GM10847 (cell line): Measurements from ENCODE around the gene NAT10.

Source experiments
- POLR2A ChIP-seq: IDR thresholded peaks from 2 replicates; pipeline ENCODE4 v1.6.1; 2011; ENCODE audit not compliant: insufficient read length; ENCODE audit errors: extremely low read depth

Gene NAT10

GRCh38 chr11:34091825-34092224 is 13.6 kb upstream of the NAT10 start:
- TF ChIP-seq POLR2A, result no peak

- no peak for TF ChIP-seq POLR2A
These were observed 6.6 kb upstream of the NAT10 start for GRCh38 chr11:34098813-34099212.

DNA sequence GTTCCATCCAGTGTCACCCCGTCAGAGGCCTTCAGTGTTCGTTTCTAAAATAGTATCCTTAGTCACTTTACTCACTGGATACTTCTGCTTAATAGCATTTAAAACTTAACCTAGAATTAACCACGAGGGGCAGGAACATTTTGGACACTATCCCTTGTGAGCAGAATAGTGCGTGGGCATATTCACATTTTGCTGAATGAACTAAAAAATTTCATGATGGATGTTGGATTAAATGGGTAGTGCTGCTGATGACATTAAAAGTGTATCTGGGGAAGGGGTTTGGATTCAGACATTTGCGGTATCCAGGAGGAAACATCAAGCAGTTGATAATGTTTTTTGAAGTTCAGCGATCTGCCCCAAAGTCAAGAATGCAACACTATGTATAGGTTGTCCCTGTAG is 750 bp upstream of the NAT10 start:
- TF ChIP-seq POLR2A, result no peak

- TF ChIP-seq POLR2A, result no peak
These were observed 602 bp downstream of the NAT10 start for GRCh38 chr11:34105957-34106504.

DNA sequence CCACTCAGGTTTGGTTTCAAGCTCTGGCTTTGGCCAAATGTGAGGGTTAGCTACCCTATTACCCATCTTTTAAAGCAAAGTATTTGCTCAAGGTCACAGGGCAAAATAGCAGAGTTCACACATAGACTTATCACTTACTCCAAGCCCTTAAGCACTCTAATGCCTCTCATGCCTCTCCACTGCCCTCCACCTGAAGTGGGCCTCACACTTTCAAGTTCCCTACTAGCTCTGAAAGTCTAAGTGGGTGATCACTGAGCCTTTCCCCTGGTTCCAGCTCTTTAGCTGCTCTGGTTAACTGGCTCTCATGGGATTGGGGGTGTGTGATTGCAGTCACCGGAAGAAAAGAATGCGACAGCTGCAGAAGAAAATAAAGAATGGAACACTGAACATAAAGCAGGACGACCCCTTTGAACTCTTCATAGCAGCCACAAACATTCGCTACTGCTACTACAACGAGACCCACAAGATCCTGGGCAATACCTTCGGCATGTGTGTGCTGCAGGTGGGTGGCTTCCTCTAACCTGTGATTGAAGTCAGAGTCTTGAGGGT is 6.4 kb downstream of the NAT10 start:
- TF ChIP-seq POLR2A, result no peak

DNA sequence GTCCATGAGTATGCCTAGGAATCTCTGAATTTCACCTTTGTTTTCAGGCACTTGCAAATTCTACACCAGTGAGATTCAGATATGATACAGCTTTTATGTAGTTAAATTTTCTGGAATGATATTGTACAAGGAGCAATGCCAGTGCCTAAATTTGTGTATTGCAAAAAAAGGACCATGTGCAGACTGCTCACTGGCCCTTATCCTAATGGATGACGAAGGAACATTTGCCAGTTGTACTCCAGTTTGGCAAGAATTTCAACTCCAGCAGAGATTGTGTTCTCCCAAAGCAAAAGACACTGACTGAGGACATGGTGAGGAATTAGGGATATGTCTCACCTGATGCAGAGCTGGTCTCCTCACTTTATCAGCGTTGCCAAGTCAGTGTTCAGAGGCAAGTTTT is 8.6 kb downstream of the NAT10 start:
- TF ChIP-seq POLR2A, result no peak

GRCh38 chr11:34114471-34114870 is 9.0 kb downstream of the NAT10 start:
- no peak for TF ChIP-seq POLR2A

DNA sequence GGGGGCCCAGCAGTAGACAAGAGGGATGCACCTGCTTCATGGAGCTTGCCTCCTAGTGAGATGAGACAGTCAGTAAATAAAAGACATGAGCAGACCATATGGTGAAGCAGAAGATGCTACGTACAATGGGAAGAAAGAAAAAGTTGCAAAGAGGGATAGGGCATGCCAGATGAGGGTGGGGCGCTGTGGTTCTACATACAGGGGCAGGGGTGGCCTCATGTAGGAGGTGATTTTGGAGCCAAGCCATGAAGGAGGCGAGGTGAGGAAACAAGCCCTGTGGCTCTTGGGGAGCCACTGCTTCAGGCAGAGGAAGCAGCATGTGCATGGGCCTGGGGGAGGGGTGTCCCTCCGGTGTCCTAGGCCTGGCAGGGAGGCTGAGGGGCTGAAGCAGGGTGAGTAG is 15.2 kb downstream of the NAT10 start:
- no peak for TF ChIP-seq POLR2A

GRCh38 chr11:34124885-34125668 is 19.6 kb downstream of the NAT10 start:
- TF ChIP-seq POLR2A, result no peak

- TF ChIP-seq POLR2A, result no peak
These were observed 21.8 kb downstream of the NAT10 start for GRCh38 chr11:34126959-34127848.

GRCh38 chr11:34128824-34129223 is 23.4 kb downstream of the NAT10 start:
- TF ChIP-seq POLR2A, result no peak

GRCh38 chr11:34132261-34132965 is 27.0 kb downstream of the NAT10 start:
- TF ChIP-seq POLR2A, result no peak

GRCh38 chr11:34134765-34135164 is 29.3 kb downstream of the NAT10 start:
- TF ChIP-seq POLR2A, result no peak

DNA sequence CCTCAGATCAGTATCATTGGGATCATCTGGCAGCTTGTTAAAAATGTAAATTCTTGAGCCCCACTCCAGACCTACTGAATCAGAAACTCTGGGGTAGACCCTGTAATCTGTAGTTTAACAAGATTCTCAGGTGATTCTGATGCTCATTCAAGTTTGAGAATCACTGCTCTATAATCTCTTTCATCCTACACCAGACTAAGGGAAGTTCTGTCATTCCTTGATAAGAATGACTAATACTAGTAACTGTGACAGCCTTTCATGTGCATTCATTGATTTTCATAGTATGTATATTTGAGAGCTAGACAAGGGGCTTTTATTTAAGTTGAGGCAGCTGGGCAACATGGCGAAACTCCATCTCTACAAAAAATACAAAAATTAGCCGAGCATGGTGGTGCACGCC is 30.0 kb downstream of the NAT10 start:
- no peak for TF ChIP-seq POLR2A

DNA sequence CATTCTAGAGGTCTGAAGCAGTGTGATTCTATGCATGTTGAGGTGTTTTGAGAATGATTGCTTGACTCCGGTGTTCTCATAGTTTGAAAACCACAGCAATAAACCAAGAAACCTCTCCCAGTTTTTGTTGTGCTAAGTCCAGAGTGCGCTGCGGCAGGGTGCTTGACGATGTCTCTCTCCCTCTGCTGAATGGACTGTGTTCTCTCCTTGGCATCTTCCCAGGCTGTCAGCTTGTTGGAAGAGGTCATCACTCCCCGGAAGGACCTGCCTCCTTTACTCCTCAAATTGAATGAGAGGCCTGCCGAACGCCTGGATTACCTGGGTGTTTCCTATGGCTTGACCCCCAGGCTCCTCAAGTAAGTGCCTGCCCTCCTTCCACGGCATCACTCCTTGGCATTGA is 31.0 kb downstream of the NAT10 start:
- TF ChIP-seq POLR2A, result no peak
